Stimulated activated CD4-positive, alpha-beta T cell treated with anti-CD3 and anti-CD28 coated beads, Interleukin-12 subunit alpha, Interleukin-12 subunit beta, amount 100 ng/mL, for 48 hours (primary cell): ENCODE results near the gene PCBD1.
"Not testable (repeated sequence)": the region's sequence is repeated elsewhere in the genome, so short reads cannot be mapped to it uniquely, and the experiment has no call there.

Experiments
- DNase-seq, 3 donors: peaks; one replicate each; pipeline ENCODE4 v3.0.0-alpha.2; 2020; ENCODE audit warnings: low read depth in 2 of 3, low spot score in 1 of 3

PCBD1 gene

DNA sequence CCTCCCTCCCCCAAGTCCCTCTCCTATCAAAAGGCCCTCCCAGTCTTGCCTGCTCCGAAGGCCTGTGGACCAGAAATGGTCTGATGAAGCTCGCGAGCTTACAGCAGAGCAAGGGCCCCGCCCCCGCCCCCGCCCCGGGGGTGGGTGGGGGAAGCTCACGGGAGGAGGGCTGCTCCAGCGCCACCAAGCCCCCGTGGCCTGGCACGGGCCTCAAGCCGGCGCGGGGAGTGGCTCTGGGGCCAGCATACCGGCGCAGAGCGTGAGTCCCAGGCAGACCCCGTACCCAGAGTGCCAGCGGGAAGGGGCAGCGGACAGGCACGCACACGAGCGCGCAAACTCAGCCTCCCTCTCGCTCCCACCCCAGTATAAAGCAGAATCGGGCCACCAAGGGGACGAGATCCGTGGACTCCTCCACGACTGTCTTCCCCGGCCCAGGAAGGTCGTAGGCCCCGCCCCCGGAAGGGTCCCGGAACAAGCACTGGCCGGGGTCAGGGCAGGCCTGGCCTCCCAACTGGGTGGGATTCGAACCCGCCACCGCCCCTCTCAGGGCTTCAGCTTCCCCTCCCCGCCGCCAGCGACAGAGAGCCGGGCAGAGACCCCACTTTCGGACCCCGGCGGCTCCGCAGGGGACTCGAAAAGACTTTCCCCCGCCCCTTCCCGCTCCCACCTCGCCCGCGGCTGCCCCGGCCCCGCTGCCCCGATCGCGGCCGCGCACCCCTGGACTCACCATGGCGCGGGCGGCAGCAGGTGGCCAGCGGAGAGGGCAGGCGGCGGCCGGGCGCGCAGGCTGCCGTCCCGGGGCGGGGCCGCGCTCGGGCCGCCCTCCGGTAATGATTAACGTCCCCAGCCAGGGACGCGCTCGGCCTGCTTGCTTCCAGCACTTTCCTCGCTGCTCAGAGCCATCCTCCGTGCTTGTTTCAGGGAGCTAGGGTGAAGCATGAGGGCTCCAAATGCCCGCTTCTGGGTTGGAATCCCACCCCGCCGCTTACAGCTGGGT, at the start of gene PCBD1:
Gene PCBD1, minus strand, starts transcription at position 762 of the 997 bp plus-strand sequence. Its CDS starts 32 bp downstream, at position 730.
- peak; percentile 16 to 65 (median 48) for DNase-seq

- DNase-seq, result no peak
Measured at GRCh38 chr10:70937661-70938060, 49.3 kb upstream of the PCBD1 start.

DNA sequence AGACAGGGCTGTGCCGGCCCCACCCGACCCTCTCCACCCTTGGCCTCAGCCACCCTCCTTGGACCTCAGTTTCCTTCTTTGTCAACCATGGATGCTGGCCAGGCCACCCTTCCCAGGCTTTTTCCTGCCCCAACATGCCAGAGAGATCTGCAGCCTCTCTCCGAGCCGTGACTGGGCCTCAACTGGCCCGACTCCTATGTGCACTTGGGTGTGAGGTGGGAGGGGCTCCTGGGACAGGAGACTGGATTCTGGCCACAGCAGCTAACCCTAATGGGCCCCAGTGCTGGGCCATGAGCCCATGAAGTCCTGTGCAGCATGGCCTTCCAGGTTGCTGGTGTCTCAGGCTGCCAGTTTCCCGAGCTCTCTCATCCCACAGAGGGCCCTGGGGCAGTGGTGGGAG, 47.7 kb upstream of the PCBD1 start:
- DNase-seq, result no peak

DNA sequence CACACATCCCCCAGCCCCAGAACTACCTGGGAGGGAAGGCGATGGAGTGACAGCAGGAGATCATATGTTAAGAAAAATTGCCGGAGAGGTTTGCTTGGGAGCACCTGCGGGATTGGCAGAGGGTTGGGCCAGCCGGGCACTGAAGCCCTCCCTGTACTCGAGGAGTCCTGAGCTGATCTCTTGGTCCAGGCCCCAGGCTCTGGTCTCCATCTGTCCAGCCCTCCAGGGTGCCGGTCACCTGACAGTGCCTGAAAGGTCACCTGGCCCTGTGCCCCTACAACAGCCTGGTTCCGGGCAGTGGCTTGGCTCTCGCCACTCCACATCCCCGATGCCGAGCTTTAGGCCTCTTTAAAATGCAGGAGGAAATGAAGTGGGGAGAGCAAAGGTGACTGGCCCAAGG, 47.3 kb upstream of the PCBD1 start:
- no peak for DNase-seq

GRCh38 chr10:70935125-70935625, 46.8 kb upstream of the PCBD1 start:
- no peak for DNase-seq

GRCh38 chr10:70934701-70935100, 46.3 kb upstream of the PCBD1 start:
- no peak for DNase-seq

DNA sequence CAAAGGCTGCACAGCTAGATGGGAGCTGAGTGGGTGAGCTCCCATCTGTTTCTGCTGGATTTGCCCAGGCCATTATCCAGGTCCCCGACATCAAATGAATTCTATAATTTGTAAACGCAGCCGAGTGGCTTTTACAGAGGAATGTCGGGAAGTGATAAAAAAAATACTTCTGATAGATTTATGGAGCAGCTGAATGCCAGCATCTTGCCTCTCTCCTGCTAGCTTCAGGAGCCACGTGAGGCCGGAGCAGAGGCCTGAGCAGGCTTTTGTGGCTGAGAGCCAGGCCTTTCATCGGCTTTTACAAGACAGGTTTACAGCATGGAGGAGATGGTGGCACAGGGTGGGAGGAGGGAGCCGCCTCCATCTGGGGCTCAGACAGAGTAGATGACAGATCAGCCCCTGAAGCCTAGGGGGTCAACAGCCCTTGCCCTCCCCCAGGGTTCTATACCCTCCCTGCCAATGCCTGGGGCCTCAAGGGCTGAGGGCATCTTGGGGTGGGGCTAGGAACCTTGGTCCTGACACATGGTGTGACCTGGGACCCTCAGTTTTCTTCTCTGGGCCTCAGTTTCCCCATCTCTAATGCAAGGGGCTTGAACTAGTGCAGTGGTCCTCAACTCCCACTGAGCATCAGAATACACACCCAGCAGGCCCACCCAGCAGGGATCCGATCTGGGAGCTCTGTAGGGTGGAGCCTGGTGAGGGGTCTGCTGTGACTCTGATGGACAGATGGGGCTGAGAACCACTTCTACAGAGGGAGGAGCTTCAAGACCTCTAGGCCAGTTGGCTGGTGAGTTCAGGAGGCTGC, 44.2 kb upstream of the PCBD1 start:
- DNase-seq, result no peak

DNA sequence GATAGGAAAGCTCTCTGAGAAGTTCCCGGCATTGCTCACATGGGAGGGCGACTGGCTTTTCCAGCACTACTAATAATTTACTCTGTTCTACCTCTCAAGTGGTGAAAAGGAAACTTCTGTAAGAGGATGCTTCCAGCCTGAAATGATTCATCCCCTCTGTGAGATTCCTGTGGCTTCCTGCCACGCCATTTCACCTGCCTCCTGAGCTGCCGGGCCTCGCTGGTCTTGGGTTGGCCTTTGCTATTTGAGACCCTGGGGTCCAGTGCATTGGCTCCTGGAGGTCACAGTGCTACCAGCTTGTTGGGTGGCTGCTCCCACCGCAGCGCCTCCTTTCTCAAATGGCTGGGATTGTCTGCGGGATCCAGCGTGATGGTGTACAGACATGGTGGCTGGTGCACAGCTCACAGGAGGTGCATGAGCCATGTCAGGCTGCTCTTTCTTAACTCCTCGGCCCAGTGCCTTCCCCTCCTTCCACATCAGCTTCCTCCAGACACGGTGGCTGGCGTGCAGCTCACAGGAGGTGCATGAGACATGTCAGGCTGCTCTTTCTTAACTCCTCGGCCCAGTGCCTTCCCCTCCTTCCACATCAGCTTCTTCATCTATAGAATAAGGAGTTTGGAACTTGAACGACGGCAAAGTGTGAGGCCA, 42.9 kb upstream of the PCBD1 start:
- DNase-seq, result no peak

GRCh38 chr10:70930263-70931000, 42.1 kb upstream of the PCBD1 start:
- no peak for DNase-seq

GRCh38 chr10:70928140-70928539, 39.8 kb upstream of the PCBD1 start:
- DNase-seq, result no peak

DNA sequence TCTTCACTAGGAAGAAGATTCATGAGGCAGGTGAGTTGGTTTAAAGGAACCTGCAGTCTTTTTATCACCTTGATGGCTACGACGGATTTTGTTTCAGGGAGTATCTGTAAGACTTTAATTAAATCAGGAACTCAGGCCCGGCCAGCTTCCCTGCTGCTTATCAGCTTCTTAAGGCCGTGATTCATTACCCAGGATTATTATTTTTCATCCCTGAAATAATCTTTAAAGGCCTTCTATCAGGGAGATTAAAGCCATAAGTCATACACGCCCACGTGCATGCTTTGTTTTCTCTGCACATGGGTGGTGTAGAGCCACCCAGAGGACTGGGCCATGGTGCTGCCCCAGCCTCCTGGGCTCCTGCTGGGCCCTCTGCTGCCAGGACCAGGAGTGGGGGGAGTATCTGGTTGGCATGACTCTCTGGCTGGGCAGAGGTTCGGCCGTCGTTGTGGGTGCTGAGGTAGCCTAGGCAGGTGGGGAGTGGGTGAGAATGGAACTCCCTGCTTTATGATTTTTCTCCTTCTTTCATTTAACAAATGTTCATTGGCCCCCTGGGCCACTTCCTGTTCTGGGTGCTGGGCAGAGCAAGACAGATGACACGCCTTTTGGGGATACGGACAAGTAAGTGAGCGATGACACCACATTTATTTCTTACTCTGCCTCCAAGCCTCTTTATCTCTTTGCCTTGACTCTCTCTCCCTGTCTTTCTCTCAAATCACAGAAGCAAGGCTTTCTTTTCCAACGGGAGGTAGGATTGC, 39.0 kb upstream of the PCBD1 start:
- no peak for DNase-seq

- no peak for DNase-seq
Measured at GRCh38 chr10:70926226-70927000, 38.0 kb upstream of the PCBD1 start.

- DNase-seq, result peak; percentile 15 to 52 (median 50)
Measured at GRCh38 chr10:70925377-70926225, 37.2 kb upstream of the PCBD1 start.

GRCh38 chr10:70923696-70924095, 35.3 kb upstream of the PCBD1 start:
- no peak for DNase-seq

DNA sequence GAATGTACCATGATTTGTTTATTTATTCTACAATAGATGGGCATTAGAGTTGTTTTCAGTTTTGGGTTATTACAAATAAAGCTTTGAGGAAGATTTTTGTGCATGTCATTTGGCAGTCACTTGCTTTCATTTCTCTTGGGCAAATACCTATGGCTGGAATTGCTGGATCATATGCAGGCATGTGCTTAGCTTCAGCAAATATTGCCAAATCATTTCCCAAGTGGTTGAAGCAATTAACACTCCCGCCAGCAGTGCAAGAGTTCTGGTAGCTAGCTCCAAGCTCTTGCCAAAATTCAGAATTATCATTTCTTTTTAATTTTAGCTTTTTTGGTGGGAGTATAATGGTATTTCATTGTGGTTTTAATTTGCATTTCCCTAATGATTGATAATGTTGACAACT, 32.9 kb upstream of the PCBD1 start:
- no peak for DNase-seq

- no peak for DNase-seq
Measured at GRCh38 chr10:70920519-70920918, 32.2 kb upstream of the PCBD1 start.

DNA sequence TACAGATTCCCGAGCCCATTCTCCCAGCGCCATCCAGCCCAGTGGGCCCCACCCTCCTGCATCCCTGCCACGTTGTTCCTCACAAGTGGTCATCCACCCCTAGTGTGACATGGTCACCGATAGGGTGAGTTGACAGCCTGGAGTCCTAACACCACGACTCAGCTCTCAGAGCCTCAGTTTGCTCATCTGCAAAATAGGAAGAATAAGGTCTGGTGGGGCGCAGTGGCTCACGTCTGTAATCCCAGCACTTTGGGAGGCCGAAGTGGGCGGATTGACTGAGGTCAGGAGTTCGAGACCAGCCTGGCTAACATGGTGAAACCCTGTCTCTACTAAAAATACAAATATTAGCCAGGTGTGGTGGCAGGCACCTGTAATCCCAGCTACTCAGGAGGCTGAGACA, 31.5 kb upstream of the PCBD1 start:
- not testable (repeated sequence) for DNase-seq

DNA sequence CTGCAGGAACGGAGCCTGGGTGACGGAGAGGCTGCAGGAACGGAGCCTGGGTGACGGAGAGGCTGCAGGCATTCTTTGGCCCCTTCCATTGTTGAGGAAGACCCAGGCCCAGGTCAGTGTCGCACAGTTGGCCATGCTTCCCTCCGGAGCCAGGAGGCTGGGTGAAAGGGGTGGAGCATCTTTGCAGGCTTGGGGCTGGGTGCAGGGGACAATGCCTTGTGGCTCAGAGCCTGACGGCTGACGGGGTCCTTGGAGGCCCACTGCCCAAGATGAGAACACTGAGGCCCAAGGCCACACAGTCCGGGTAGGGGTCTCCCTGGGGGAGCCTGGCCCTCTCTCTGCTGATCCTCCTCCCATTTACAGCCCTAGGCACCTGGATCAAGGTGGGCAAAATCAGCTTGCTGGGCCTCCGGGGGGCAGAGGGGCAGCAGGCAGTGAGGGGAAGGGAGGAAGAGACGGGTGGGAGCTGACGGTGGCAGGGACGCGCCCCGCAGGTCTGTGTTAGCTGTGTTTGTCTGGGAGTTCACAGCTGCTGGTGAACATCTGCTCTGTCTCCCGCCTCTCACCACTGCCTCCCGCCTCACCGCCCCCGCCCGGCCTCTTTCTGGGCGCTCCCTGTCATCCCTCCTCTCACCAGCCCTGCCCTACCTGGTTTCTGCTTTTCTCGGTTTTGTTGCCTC, 30.6 kb upstream of the PCBD1 start:
- no peak for DNase-seq
